HFFc6 (cell line): ENCODE results near the gene CLSTN1. TPM values are rescaled to one million over a fixed set of nuclear protein-coding genes. Genes with fewer than 3 reads are reported as not detected.

Experiments used
- DNase-seq: peaks from one replicate; pipeline ENCODE4 v3.0.0-alpha.2; 2018
- H3K27ac Mint-ChIP-seq: 2 replicates; pipeline ENCODE4 v1.8.0; 2020; ENCODE audit warnings: mild to moderate bottlenecking, mixed read lengths
- H3K27me3 Mint-ChIP-seq: 2 replicates; pipeline ENCODE4 v1.8.0; 2021; ENCODE audit warnings: mild to moderate bottlenecking, moderate library complexity, mixed read lengths; ENCODE audit not compliant: insufficient read depth
- H3K36me3 Mint-ChIP-seq: 2 replicates; pipeline ENCODE4 v1.8.0; 2021; ENCODE audit warnings: low read depth, mixed read lengths
- H3K4me1 Mint-ChIP-seq: 2 replicates; pipeline ENCODE4 v1.8.0; 2020; ENCODE audit warnings: low read depth, mixed read lengths
- H3K4me3 Mint-ChIP-seq: 2 replicates; pipeline ENCODE4 v1.8.0; 2020; ENCODE audit warnings: mild to moderate bottlenecking, moderate library complexity, mixed read lengths
- H3K9me3 Mint-ChIP-seq: 2 replicates; pipeline ENCODE4 v1.8.0; 2020; ENCODE audit warnings: mild to moderate bottlenecking, mixed read lengths
- CTCF ChIP-seq: fragments of 200-600 bp; sonication (generic); IDR thresholded peaks from 2 replicates; pipeline ENCODE4 v1.5.0; 2021; ENCODE audit warnings: antibody characterized with exemption, mild to moderate bottlenecking
- total RNA-seq, 6 experiments: library from RNA; stranded (reverse); fragmentation: NEBNext Ultra II Directional; extraction: Animal tissue kit (Norgen Biotek cat#: 25700); gene quantifications; 2 replicates in 1 of 6; 3 replicates in 5 of 6; pipeline ENCODE4 v1.2.3, GENCODE V29; 2021

The CLSTN1 gene
- total RNA-seq, 6 experiments from 2014 or later, result 128 to 151 (median 137) TPM

GRCh38 chr1:9850442-9851162, 26.8 kb upstream of the CLSTN1 start:
- peaks cover 1% of the 10 kb centered on the region; the same call in 1 of the 2 replicates for H3K27me3 Mint-ChIP-seq
- H3K9me3 Mint-ChIP-seq, result no peaks in the 10 kb centered on the region
- H3K27ac Mint-ChIP-seq, result no peak overlapping the region
- H3K4me3 Mint-ChIP-seq, result no peak overlapping the region
- TF ChIP-seq CTCF, result no peak
- peaks cover 5% of the 10 kb centered on the region; the same call in 1 of the 2 replicates for H3K4me1 Mint-ChIP-seq
- peaks cover 13% of the 10 kb centered on the region for H3K36me3 Mint-ChIP-seq
- DNase-seq, result no peak

- Mint-ChIP-seq H3K27ac (no peak overlapping the region), H3K4me1 (peaks cover 5% of the 10 kb centered on the region; the same call in 1 of the 2 replicates)
- no peak for DNase-seq
Observed at GRCh38 chr1:9849691-9850441, 26.1 kb upstream of the CLSTN1 start.

GRCh38 chr1:9848022-9848421, 24.3 kb upstream of the CLSTN1 start:
- peaks cover 5% of the 10 kb centered on the region; the same call in 1 of the 2 replicates for H3K27me3 Mint-ChIP-seq
- TF ChIP-seq CTCF, result no peak
- DNase-seq, result no peak
- H3K4me3 Mint-ChIP-seq, result no peak overlapping the region
- H3K27ac Mint-ChIP-seq, result no peak overlapping the region
- H3K9me3 Mint-ChIP-seq, result no peaks in the 10 kb centered on the region
- H3K4me1 Mint-ChIP-seq, result peaks cover 5% of the 10 kb centered on the region; the same call in 1 of the 2 replicates
- H3K36me3 Mint-ChIP-seq, result no peaks in the 10 kb centered on the region

More at GRCh38 chr1:9849691-9850441, 26.1 kb upstream of the CLSTN1 start:
- Mint-ChIP-seq H3K4me3 (no peak overlapping the region), H3K36me3 (peaks cover 13% of the 10 kb centered on the region), H3K27me3 (peaks cover 4% of the 10 kb centered on the region; the same call in 1 of the 2 replicates), H3K9me3 (no peaks in the 10 kb centered on the region)
- TF ChIP-seq CTCF, result no peak

- Mint-ChIP-seq H3K9me3 (no peaks in the 10 kb centered on the region), H3K4me3 (no peak overlapping the region), H3K27me3 (peaks cover 5% of the 10 kb centered on the region; the same call in 1 of the 2 replicates), H3K4me1 (peaks cover 3% of the 10 kb centered on the region; the same call in 1 of the 2 replicates), H3K27ac (no peak overlapping the region), H3K36me3 (no peaks in the 10 kb centered on the region)
- DNase-seq, result no peak
- no peak for TF ChIP-seq CTCF
Observed at GRCh38 chr1:9847269-9847668, 23.5 kb upstream of the CLSTN1 start.

- no peak for DNase-seq
- TF ChIP-seq CTCF, result no peak
- Mint-ChIP-seq H3K9me3 (no peaks in the 10 kb centered on the region), H3K36me3 (no peaks in the 10 kb centered on the region), H3K27me3 (peaks cover 5% of the 10 kb centered on the region; the same call in 1 of the 2 replicates), H3K4me3 (no peak overlapping the region), H3K27ac (no peak overlapping the region), H3K4me1 (no peaks in the 10 kb centered on the region)
Observed at GRCh38 chr1:9846611-9847171, 22.9 kb upstream of the CLSTN1 start.
